A673 (cell line): Measurements from ENCODE around the gene CABYR. TPM values are rescaled to one million over a fixed set of nuclear protein-coding genes. Genes with fewer than 3 reads are reported as not detected.

Experiments
- BruUV-seq: library from RNA; stranded (reverse); fragments of 400-500 nt; replicated peaks from 2 replicates; lab custom pipeline; 2021; lab: Mats Ljungman, UMichigan
- CTCF ChIA-PET: fragments of 300-600 bp; sonication (Branson Sonifier 250); formaldehyde crosslinking; loops from one replicate; lab custom pipeline; 2022; ENCODE audit warnings: antibody characterized with exemption; lab: Charles Lee
- POLR2A ChIA-PET: fragments of 300-600 bp; sonication (Branson Sonifier 250); formaldehyde crosslinking; loops from one replicate; lab custom pipeline; 2022; ENCODE audit warnings: antibody characterized with exemption; ENCODE audit not compliant: low non-redundant PET; lab: Charles Lee
- DNase-seq: peaks from one replicate; pipeline ENCODE4 v3.0.0-alpha.2; 2015; ENCODE audit warnings: low spot score
- H3K27ac ChIP-seq: fragments of 200-600 bp; sonication (generic); 2 replicates; pipeline ENCODE4 v1.5.1; 2016; ENCODE audit warnings: mixed run types, low read depth, mild to moderate bottlenecking, mixed read lengths, antibody characterized with exemption, low read length; ENCODE audit not compliant: poor library complexity, severe bottlenecking
- H3K27me3 ChIP-seq: fragments of 200-600 bp; sonication (generic); replicated peaks from 2 replicates; pipeline ENCODE4 v1.6.1; 2017; ENCODE audit warnings: mixed run types, low read depth, mild to moderate bottlenecking, mixed read lengths, antibody characterized with exemption, low read length; ENCODE audit not compliant: insufficient read depth, poor library complexity
- H3K36me3 ChIP-seq: fragments of 200-600 bp; sonication (generic); 2 replicates; pipeline ENCODE4 v1.6.1; 2016; ENCODE audit warnings: mixed run types, mild to moderate bottlenecking, mixed read lengths, antibody characterized with exemption, low read length; ENCODE audit not compliant: insufficient read depth, poor library complexity, severe bottlenecking
- H3K4me1 ChIP-seq: fragments of 200-600 bp; sonication (generic); 2 replicates; pipeline ENCODE4 v1.6.1; 2017; ENCODE audit warnings: mixed run types, mild to moderate bottlenecking, mixed read lengths, antibody characterized with exemption, low read length; ENCODE audit not compliant: insufficient read depth, poor library complexity, severe bottlenecking
- H3K4me3 ChIP-seq: fragments of 200-600 bp; sonication (generic); 2 replicates; pipeline ENCODE4 v1.5.1; 2016; ENCODE audit warnings: low read depth, mixed run types, mild to moderate bottlenecking, mixed read lengths, low read length; ENCODE audit not compliant: poor library complexity, severe bottlenecking
- H3K9me3 ChIP-seq: fragments of 200-600 bp; sonication (generic); 2 replicates; pipeline ENCODE4 v1.6.1; 2016; ENCODE audit warnings: mixed run types, low read depth, mild to moderate bottlenecking, mixed read lengths, antibody characterized with exemption, low read length; ENCODE audit not compliant: poor library complexity, severe bottlenecking
- EZH2 ChIP-seq: fragments of 200-600 bp; sonication (generic); IDR thresholded peaks from 2 replicates; pipeline ENCODE4 v1.6.1; 2017; ENCODE audit warnings: borderline replicate concordance, low read depth, mild to moderate bottlenecking, mixed read lengths, antibody characterized with exemption, low read length; ENCODE audit not compliant: poor library complexity, severe bottlenecking
- intact Hi-C: fragments of 100-400 bp; cut with micrococcal nuclease; formaldehyde crosslinking; loops from one replicate; pipeline ENCODE4 v1.10.0; 2022; ENCODE audit not compliant: unreplicated experiment
- total RNA-seq: library from RNA; stranded (reverse); gene quantifications from 2 replicates; pipeline ENCODE4 v1.2.3, GENCODE V29; 2021
- TF ChIP-seq, protein P1 (sequence below): fragments of 300-800, 200-600 bp; sonication (generic); conservative IDR thresholded peaks from 2 replicates; pipeline ENCODE4 v1.5.1; 2017; ENCODE audit warnings: low read depth, mild to moderate bottlenecking, antibody characterized with exemption, low read length, moderate library complexity, mixed read lengths

Gene CABYR
- total RNA-seq, 1 experiment from 2014 or later: 7.9 TPM

DNA sequence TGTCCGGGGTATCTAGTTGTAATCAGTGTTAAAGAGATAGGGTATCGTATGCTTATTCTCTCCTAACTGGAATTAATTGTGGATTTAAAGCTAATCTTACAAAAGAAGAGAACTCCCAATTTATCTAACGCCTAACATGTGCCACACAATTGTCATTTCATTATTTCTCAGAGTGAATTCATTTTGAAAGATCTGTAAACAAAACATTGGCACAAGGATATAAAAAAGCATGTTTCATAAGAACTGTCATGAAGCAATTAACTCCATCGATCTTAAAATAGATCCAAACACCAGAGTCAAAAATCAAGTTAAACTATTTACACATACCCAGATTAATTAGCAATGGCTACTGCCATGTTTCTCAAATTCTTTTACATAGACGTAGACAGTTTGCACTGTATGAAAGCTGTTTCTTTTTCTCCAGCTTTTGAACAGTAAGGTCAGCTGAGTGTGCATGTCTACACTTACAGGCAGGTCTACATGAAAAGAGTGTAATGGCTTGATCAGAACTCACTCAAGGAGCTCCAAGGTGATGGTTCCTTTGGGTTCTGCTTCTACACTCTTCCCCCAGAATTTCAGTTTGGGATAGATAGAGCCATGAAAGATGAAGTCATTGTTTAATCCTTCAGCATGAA lies 38.8 kb downstream of the CABYR start:
- CTCF ChIA-PET: interaction anchor here (0.9 to 1.5 kb wide), 2 partner anchors 93 to 311 kb away, joined by 3 to 12 read pairs; no protein-coding TSS in a partner anchor
- H3K27ac ChIP-seq: no peak overlapping the region
- H3K4me3 ChIP-seq: no peak overlapping the region
- no peak for TF ChIP-seq EZH2
- TF ChIP-seq, protein P1, sequence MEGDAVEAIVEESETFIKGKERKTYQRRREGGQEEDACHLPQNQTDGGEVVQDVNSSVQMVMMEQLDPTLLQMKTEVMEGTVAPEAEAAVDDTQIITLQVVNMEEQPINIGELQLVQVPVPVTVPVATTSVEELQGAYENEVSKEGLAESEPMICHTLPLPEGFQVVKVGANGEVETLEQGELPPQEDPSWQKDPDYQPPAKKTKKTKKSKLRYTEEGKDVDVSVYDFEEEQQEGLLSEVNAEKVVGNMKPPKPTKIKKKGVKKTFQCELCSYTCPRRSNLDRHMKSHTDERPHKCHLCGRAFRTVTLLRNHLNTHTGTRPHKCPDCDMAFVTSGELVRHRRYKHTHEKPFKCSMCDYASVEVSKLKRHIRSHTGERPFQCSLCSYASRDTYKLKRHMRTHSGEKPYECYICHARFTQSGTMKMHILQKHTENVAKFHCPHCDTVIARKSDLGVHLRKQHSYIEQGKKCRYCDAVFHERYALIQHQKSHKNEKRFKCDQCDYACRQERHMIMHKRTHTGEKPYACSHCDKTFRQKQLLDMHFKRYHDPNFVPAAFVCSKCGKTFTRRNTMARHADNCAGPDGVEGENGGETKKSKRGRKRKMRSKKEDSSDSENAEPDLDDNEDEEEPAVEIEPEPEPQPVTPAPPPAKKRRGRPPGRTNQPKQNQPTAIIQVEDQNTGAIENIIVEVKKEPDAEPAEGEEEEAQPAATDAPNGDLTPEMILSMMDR: no peak
- H3K27me3 ChIP-seq: no peaks in the 10 kb centered on the region
- intact Hi-C loops: loop anchor here (2.0 kb wide), 2 partner anchors 93 to 311 kb away; no protein-coding TSS in a partner anchor
- H3K9me3 ChIP-seq: no peaks in the 10 kb centered on the region
- H3K4me1 ChIP-seq: no peaks in the 10 kb centered on the region
- POLR2A ChIA-PET: no interaction called here
- BruUV-seq: no TSS peak
- DNase-seq: no peak
- no peaks in the 10 kb centered on the region for H3K36me3 ChIP-seq

GRCh38 chr18:24180048-24180447 lies 41.2 kb downstream of the CABYR start:
- H3K27ac ChIP-seq: no peak overlapping the region
- H3K27me3 ChIP-seq: no peaks in the 10 kb centered on the region
- no peaks in the 10 kb centered on the region for H3K9me3 ChIP-seq
- ChIA-PET POLR2A (no interaction called here), CTCF (interaction anchor here (0.7 kb wide), 1 partner anchor 309 kb away, joined by 3 read pairs; no protein-coding TSS in a partner anchor)
- BruUV-seq: no TSS peak
- H3K4me3 ChIP-seq: no peak overlapping the region
- intact Hi-C loops: no loop called here
- no peak for DNase-seq
- TF ChIP-seq, protein P1: no peak
- no peak for TF ChIP-seq EZH2
- H3K36me3 ChIP-seq: no peaks in the 10 kb centered on the region
- H3K4me1 ChIP-seq: no peaks in the 10 kb centered on the region

GRCh38 chr18:24181806-24182205 lies 42.9 kb downstream of the CABYR start:
- H3K4me3 ChIP-seq: no peak overlapping the region
- TF ChIP-seq, protein P1: no peak
- TF ChIP-seq EZH2: no peak
- H3K27me3 ChIP-seq: no peaks in the 10 kb centered on the region
- H3K36me3 ChIP-seq: no peaks in the 10 kb centered on the region
- ChIA-PET CTCF (no interaction called here), POLR2A (no interaction called here)
- intact Hi-C loops: no loop called here
- H3K9me3 ChIP-seq: no peaks in the 10 kb centered on the region
- DNase-seq: no peak
- H3K27ac ChIP-seq: no peak overlapping the region
- no peaks in the 10 kb centered on the region for H3K4me1 ChIP-seq
- no TSS peak for BruUV-seq
